PFSK-1 (cell line): ENCODE measurements around the gene TMEM168.

Source experiments
- FOXP2 ChIP-seq: optimal IDR thresholded peaks from 2 replicates; pipeline ENCODE3; 2011; ENCODE audit warnings: borderline replicate concordance, control low read depth, inconsistent platforms; ENCODE audit not compliant: insufficient read depth; ENCODE audit errors: extremely low read length, extremely low read depth
- POLR2AphosphoS5 ChIP-seq: IDR thresholded peaks from 2 replicates; pipeline ENCODE4 v1.6.1; 2012; ENCODE audit warnings: low read depth, mild to moderate bottlenecking, control low read depth, low read length, moderate library complexity
- SIN3A ChIP-seq: IDR thresholded peaks from 2 replicates; pipeline ENCODE4 v1.6.1; 2012; ENCODE audit warnings: mild to moderate bottlenecking, low read length, moderate library complexity, borderline replicate concordance; ENCODE audit not compliant: insufficient read depth
- TAF1 ChIP-seq: IDR thresholded peaks from 2 replicates; pipeline ENCODE4 v1.6.1; 2012; ENCODE audit warnings: low read length, control low read depth, borderline replicate concordance; ENCODE audit not compliant: insufficient read depth
- TF ChIP-seq, protein P1 (sequence below), 2 experiments: IDR thresholded peaks; 2 replicates each; pipeline versions ENCODE4 v1.6.1 to v1.8.0; 2011 to 2012; ENCODE audit warnings: low read depth in 2 of 2, low read length in 2 of 2, control low read depth in 1 of 2, inconsistent platforms in 1 of 2, mild to moderate bottlenecking in 1 of 2, moderate library complexity in 1 of 2; ENCODE audit not compliant: insufficient read depth in 1 of 2

DNA sequence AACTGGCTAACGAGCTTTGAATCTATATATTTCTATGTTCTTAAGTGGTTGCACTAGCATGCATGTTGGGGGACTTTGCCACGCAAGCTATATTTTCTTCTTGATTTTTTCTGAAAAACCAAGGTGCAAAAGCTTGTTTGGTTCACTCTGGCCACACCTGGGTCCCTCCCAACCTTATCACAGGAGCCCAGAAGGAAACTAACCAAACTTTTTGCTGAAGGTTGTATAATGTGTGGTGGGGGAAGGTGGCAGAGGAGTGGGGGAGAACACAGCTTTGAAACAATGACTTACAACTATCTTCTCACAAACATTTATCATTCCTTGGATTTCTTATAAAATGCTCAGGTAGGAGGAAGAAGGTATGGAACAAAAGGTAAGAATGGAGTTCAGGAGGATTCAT lies 75.3 kb downstream of the TMEM168 start:
- TF ChIP-seq, protein P1, sequence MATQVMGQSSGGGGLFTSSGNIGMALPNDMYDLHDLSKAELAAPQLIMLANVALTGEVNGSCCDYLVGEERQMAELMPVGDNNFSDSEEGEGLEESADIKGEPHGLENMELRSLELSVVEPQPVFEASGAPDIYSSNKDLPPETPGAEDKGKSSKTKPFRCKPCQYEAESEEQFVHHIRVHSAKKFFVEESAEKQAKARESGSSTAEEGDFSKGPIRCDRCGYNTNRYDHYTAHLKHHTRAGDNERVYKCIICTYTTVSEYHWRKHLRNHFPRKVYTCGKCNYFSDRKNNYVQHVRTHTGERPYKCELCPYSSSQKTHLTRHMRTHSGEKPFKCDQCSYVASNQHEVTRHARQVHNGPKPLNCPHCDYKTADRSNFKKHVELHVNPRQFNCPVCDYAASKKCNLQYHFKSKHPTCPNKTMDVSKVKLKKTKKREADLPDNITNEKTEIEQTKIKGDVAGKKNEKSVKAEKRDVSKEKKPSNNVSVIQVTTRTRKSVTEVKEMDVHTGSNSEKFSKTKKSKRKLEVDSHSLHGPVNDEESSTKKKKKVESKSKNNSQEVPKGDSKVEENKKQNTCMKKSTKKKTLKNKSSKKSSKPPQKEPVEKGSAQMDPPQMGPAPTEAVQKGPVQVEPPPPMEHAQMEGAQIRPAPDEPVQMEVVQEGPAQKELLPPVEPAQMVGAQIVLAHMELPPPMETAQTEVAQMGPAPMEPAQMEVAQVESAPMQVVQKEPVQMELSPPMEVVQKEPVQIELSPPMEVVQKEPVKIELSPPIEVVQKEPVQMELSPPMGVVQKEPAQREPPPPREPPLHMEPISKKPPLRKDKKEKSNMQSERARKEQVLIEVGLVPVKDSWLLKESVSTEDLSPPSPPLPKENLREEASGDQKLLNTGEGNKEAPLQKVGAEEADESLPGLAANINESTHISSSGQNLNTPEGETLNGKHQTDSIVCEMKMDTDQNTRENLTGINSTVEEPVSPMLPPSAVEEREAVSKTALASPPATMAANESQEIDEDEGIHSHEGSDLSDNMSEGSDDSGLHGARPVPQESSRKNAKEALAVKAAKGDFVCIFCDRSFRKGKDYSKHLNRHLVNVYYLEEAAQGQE (IDR thresholded peaks at IDR 0.05; ENCODE audit: insufficient read depth in 1 of 2, low read depth in 2 of 2, low read length in 2 of 2) = no peak
- TF ChIP-seq POLR2AphosphoS5 = no peak
- TF ChIP-seq SIN3A = no peak
- no peak for TF ChIP-seq TAF1
- TF ChIP-seq FOXP2 = no peak
